Cardiac muscle cell (in vitro differentiated cells and primary cell): ENCODE data around the gene MAMSTR. TPM values are rescaled to one million over a fixed set of nuclear protein-coding genes. Genes with fewer than 3 reads are reported as not detected.

Source experiments
- DNase-seq, 2 donors: peaks; one replicate each; pipeline versions ENCODE4 v3.0.0 to v3.0.0-alpha.2; 2010 to 2017; ENCODE audit warnings: low read depth in 1 of 2, low spot score in 1 of 2
- H3K27ac ChIP-seq: fragments of 200-600 bp; sonication (generic); 2 replicates; pipeline ENCODE4 v1.5.1; 2016
- H3K27me3 ChIP-seq: fragments of 200-600 bp; sonication (generic); 2 replicates; pipeline ENCODE4 v1.6.0; 2016; ENCODE audit warnings: control low read depth
- H3K36me3 ChIP-seq: fragments of 200-600 bp; sonication (generic); 2 replicates; pipeline ENCODE4 v1.5.1; 2016; ENCODE audit warnings: control low read depth
- H3K4me1 ChIP-seq: fragments of 200-600 bp; sonication (generic); 2 replicates; pipeline ENCODE4 v1.8.1; 2017; ENCODE audit warnings: low read depth, mild to moderate bottlenecking, mixed run types
- H3K4me3 ChIP-seq: fragments of 200-600 bp; sonication (generic); 2 replicates; pipeline ENCODE4 v1.5.1; 2016; ENCODE audit warnings: mild to moderate bottlenecking
- H3K9me3 ChIP-seq: fragments of 200-600 bp; sonication (generic); 2 replicates; pipeline ENCODE4 v1.5.1; 2017; ENCODE audit warnings: low read depth, mild to moderate bottlenecking, control low read depth
- polyA plus RNA-seq: library from polyadenylated mRNA; unstranded; fragments of >200 nt; fragmentation: Nextera tagmentation; extraction: Ambion mirVana; gene quantifications from 2 replicates; pipeline ENCODE4 v1.2.1, GENCODE V29; 2016
- total RNA-seq: library from RNA; depleted of rRNA; stranded (reverse); fragments of >200 nt; gene quantifications from 2 replicates; pipeline ENCODE4 v1.2.3, GENCODE V29; 2016
- TF ChIP-seq, protein P1 (sequence below): IDR thresholded peaks from 2 replicates; pipeline ENCODE4 v1.5.1; 2012; ENCODE audit warnings: low read depth, mild to moderate bottlenecking, low read length

The MAMSTR gene
- total and polyA plus RNA-seq, 2 experiments from 2014 or later: 4.7 to 6.3 TPM

DNA sequence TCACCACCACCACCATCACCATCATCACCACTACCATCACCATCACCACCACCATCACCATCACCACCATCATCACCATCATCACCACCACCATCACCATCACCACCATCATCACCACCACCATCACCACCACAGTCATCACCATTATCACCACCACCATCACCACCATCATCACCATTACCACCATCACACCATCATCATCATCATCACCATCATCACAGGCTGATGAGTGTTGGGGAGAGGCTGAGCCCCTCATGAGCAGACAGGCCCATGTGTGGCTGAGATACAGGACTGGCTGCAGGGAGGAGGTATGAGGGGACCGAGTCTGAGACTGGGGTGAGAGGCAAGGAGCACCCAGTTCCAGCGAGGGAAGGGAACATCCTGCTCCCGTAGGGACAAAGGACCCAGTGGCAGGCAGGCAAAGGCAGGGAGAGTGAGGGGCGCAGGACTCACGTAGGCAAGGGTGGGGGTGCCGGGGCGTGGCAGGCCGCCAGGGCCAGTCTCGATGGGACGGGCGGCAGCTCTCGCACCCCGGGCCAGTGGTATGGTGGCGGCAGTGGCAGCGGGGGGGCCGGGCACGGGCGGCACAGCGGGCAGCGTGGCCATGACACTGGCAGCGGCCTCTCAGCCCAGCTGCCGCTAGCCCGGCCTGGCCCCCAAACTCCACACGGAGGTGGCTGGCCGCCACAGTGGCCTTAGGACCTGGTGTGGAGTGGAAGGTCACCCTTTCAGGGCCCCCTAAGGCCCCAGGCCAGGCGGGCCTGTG lies 49.4 kb downstream of the MAMSTR start:
- H3K4me1 ChIP-seq: no peaks in the 10 kb centered on the region
- H3K4me3 ChIP-seq: no peak overlapping the region
- H3K27ac ChIP-seq: no peak overlapping the region
- TF ChIP-seq, protein P1, sequence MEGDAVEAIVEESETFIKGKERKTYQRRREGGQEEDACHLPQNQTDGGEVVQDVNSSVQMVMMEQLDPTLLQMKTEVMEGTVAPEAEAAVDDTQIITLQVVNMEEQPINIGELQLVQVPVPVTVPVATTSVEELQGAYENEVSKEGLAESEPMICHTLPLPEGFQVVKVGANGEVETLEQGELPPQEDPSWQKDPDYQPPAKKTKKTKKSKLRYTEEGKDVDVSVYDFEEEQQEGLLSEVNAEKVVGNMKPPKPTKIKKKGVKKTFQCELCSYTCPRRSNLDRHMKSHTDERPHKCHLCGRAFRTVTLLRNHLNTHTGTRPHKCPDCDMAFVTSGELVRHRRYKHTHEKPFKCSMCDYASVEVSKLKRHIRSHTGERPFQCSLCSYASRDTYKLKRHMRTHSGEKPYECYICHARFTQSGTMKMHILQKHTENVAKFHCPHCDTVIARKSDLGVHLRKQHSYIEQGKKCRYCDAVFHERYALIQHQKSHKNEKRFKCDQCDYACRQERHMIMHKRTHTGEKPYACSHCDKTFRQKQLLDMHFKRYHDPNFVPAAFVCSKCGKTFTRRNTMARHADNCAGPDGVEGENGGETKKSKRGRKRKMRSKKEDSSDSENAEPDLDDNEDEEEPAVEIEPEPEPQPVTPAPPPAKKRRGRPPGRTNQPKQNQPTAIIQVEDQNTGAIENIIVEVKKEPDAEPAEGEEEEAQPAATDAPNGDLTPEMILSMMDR: no peak
- no peak for DNase-seq
- no peaks in the 10 kb centered on the region for H3K36me3 ChIP-seq
- no peaks in the 10 kb centered on the region for H3K9me3 ChIP-seq
- no peaks in the 10 kb centered on the region for H3K27me3 ChIP-seq

DNA sequence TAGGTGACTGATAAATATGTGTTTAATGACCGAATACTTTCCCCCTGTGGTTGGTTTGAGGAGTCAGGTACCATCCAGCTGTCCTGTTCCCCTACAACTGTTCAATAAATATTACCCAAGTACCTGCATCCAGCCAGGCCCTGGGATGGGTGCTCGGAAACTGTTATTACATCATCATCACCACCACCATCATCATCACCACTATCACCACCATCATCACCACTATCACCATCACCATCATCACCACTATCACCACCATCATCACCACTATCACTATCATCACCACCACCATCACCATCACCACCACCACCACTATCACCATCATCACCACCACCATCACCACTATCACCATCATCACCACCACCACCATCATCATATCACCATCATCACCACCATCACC lies 50.8 kb downstream of the MAMSTR start:
- H3K36me3 ChIP-seq: no peaks in the 10 kb centered on the region
- H3K27me3 ChIP-seq: no peaks in the 10 kb centered on the region
- H3K27ac ChIP-seq: no peak overlapping the region
- H3K9me3 ChIP-seq: no peaks in the 10 kb centered on the region
- TF ChIP-seq, protein P1: no peak
- no peak overlapping the region for H3K4me3 ChIP-seq
- no peak for DNase-seq
- no peaks in the 10 kb centered on the region for H3K4me1 ChIP-seq

DNA sequence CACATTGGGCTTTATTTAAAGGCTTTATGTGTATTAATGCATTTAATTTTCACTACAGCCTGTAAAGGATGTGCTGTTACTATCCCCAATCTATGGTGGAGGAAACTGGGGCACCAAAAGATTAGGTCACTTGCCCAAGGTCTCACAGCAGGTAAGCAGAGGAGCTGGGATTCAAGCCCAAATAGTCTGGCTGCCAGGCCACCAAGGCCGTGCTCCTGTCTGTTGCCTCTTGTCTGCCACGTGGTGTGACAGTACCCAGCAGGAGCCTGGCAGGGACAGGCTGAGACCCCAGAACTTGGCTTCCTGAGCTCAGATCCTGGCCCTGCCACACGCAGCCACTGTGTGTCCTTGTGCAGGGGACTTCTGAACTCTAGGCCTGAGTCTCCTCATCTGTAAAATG lies 51.2 kb downstream of the MAMSTR start:
- H3K27ac ChIP-seq: no peak overlapping the region
- H3K4me3 ChIP-seq: no peak overlapping the region
- no peaks in the 10 kb centered on the region for H3K9me3 ChIP-seq
- H3K4me1 ChIP-seq: no peaks in the 10 kb centered on the region
- H3K27me3 ChIP-seq: no peaks in the 10 kb centered on the region
- TF ChIP-seq, protein P1: no peak
- H3K36me3 ChIP-seq: no peaks in the 10 kb centered on the region
- DNase-seq: no peak

DNA sequence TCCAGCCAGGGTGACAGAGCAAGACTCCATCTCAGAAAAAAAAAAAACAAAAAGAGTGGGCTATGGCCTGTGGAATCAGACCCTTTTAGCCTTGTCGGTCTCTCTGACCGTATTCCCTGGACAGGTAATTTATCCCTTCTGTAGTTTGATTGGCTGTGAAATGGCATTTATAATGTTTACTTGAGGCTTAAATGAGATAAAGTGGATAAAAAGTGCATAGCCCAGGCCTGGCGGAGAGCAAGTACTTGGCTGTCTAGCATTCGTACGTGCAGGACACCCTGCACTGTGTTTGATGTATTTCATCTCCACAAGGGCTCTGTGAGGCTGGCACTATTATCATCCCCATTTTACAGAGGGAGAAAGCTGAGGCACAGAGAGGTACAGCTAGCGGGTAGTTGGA lies 53.7 kb downstream of the MAMSTR start:
- Histone ChIP-seq H3K4me3 (no peak overlapping the region), H3K27ac (no peak overlapping the region), H3K4me1 (no peaks in the 10 kb centered on the region), H3K36me3 (no peaks in the 10 kb centered on the region), H3K9me3 (no peaks in the 10 kb centered on the region), H3K27me3 (no peaks in the 10 kb centered on the region)
- TF ChIP-seq, protein P1: no peak
- no peak for DNase-seq

DNA sequence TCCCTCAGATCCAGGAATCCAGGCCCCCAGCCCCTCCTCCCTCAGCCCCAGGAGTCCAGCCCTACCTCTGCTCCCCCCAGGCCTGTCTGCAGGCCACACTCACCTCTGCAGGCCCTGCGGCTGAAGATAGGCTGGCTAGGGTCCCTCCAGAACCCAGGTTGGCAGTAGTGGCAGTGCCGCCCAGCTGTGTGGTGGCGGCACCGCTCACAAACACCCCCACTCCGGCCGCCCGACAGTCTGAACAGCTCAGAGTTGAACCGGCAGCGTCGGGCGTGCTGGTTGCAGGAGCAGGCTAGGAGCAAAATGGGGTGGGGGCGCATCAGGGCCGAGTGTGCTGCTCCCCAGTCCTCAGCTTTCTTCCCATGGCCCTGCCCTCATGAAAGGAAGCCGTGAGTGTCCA lies 55.0 kb downstream of the MAMSTR start:
- DNase-seq: no peak
- Histone ChIP-seq H3K27me3 (no peaks in the 10 kb centered on the region), H3K4me3 (no peak overlapping the region), H3K4me1 (no peaks in the 10 kb centered on the region), H3K27ac (no peak overlapping the region), H3K36me3 (no peaks in the 10 kb centered on the region), H3K9me3 (no peaks in the 10 kb centered on the region)
- TF ChIP-seq, protein P1: no peak
